HL-60 (cell line): ENCODE measurements around the gene KCMF1.

Experiments
- GABPA ChIP-seq: IDR thresholded peaks from 2 replicates; pipeline ENCODE4 v1.6.1; 2012; ENCODE audit warnings: low read depth
- POLR2AphosphoS5 ChIP-seq: IDR thresholded peaks from 2 replicates; pipeline ENCODE4 v1.6.1; 2012; ENCODE audit warnings: low read depth
- SPI1 ChIP-seq: IDR thresholded peaks from 2 replicates; pipeline ENCODE4 v1.6.1; 2012; ENCODE audit warnings: low read depth, mild to moderate bottlenecking, borderline replicate concordance
- TF ChIP-seq, protein P1 (sequence below): IDR thresholded peaks from one replicate; pipeline ENCODE4 v1.5.1; 2011; ENCODE audit warnings: low read length, control low read depth, inconsistent platforms; ENCODE audit not compliant: insufficient read depth
- TF ChIP-seq, protein P2 (sequence below): IDR thresholded peaks from 2 replicates; pipeline ENCODE4 v1.6.1; 2012; ENCODE audit warnings: low read depth; ENCODE audit not compliant: insufficient replicate concordance

DNA sequence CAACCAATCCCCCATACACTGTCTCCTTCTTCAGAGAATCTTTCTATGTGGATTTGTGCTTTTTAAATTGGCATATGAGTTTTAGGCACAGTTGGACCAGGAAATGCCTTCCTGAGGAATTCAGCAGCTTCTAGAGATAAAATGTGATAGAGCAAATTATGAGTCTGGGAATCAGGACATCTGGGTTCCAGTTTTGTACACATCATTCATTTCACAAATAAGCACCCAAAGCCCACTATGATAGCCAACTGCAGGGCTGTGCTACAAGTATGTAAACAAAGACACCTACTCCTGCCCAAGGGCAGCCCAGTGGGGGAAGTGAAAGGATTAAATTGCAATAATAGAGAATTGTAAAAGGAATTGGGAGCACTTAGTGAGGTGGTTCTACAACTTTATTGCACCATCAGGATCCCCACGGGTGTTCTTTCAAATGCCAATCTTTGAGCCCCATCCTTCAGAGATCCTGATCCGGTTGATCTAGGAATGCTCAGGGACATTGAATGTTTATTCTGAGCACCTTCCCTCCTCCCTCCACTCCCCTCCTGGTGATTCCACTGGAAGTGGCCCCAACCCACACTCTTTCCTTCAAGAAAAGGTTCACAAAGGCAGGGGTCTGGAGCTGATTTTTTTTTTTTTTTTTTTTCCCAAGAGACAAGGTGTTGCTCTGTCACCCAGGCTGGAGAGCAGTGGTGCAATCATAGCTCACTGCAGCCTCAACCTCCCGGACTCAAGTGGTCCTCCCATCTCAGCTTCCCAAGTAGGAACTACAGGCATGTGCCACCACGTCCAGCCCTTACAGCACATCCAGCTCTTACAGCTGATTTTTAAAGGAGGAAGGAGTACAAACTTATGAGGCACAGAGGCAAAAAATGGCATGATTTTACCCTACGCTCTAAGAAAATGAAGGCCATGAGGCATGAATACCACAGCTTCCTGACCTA is 11.1 kb upstream of the KCMF1 start:
- TF ChIP-seq, protein P1, sequence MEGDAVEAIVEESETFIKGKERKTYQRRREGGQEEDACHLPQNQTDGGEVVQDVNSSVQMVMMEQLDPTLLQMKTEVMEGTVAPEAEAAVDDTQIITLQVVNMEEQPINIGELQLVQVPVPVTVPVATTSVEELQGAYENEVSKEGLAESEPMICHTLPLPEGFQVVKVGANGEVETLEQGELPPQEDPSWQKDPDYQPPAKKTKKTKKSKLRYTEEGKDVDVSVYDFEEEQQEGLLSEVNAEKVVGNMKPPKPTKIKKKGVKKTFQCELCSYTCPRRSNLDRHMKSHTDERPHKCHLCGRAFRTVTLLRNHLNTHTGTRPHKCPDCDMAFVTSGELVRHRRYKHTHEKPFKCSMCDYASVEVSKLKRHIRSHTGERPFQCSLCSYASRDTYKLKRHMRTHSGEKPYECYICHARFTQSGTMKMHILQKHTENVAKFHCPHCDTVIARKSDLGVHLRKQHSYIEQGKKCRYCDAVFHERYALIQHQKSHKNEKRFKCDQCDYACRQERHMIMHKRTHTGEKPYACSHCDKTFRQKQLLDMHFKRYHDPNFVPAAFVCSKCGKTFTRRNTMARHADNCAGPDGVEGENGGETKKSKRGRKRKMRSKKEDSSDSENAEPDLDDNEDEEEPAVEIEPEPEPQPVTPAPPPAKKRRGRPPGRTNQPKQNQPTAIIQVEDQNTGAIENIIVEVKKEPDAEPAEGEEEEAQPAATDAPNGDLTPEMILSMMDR: no peak
- TF ChIP-seq POLR2AphosphoS5 (no peak), SPI1 (no peak), GABPA (no peak)
- TF ChIP-seq, protein P2, sequence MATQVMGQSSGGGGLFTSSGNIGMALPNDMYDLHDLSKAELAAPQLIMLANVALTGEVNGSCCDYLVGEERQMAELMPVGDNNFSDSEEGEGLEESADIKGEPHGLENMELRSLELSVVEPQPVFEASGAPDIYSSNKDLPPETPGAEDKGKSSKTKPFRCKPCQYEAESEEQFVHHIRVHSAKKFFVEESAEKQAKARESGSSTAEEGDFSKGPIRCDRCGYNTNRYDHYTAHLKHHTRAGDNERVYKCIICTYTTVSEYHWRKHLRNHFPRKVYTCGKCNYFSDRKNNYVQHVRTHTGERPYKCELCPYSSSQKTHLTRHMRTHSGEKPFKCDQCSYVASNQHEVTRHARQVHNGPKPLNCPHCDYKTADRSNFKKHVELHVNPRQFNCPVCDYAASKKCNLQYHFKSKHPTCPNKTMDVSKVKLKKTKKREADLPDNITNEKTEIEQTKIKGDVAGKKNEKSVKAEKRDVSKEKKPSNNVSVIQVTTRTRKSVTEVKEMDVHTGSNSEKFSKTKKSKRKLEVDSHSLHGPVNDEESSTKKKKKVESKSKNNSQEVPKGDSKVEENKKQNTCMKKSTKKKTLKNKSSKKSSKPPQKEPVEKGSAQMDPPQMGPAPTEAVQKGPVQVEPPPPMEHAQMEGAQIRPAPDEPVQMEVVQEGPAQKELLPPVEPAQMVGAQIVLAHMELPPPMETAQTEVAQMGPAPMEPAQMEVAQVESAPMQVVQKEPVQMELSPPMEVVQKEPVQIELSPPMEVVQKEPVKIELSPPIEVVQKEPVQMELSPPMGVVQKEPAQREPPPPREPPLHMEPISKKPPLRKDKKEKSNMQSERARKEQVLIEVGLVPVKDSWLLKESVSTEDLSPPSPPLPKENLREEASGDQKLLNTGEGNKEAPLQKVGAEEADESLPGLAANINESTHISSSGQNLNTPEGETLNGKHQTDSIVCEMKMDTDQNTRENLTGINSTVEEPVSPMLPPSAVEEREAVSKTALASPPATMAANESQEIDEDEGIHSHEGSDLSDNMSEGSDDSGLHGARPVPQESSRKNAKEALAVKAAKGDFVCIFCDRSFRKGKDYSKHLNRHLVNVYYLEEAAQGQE: no peak
